IMR-90 (cell line): ENCODE data around the gene SCAF1.
A peak's percentile ranks its signal among the peaks of the same experiment; 100 is the strongest.

Experiments used
- BHLHE40 ChIP-seq: fragments of 150-350 bp; IDR thresholded peaks from 2 replicates; pipeline ENCODE4 v1.6.1; 2016; ENCODE audit warnings: mild to moderate bottlenecking, low read depth, low read length
- CTCF ChIP-seq: conservative IDR thresholded peaks from 2 replicates; pipeline ENCODE4 v1.5.1; 2012; ENCODE audit warnings: mild to moderate bottlenecking, low read depth, low read length, improper control_type of control experiment
- FOS ChIP-seq: fragments of 150-350 bp; IDR thresholded peaks from 2 replicates; pipeline ENCODE4 v1.6.1; 2016; ENCODE audit warnings: low read depth, low read length
- MAZ ChIP-seq: IDR thresholded peaks from 2 replicates; pipeline ENCODE4 v1.6.1; 2012; ENCODE audit warnings: low read depth, mild to moderate bottlenecking, low read length, improper control_type of control experiment, moderate library complexity, borderline replicate concordance
- MXI1 ChIP-seq: IDR thresholded peaks from 2 replicates; pipeline ENCODE4 v1.6.1; 2012; ENCODE audit warnings: low read depth, mild to moderate bottlenecking, low read length, moderate library complexity, borderline replicate concordance
- POLR2A ChIP-seq: IDR thresholded peaks from 2 replicates; pipeline ENCODE4 v1.6.1; 2012; ENCODE audit warnings: mild to moderate bottlenecking, low read depth, low read length
- RCOR1 ChIP-seq: IDR thresholded peaks from 2 replicates; pipeline ENCODE4 v1.6.1; 2012; ENCODE audit warnings: mild to moderate bottlenecking, low read length, improper control_type of control experiment; ENCODE audit not compliant: insufficient replicate concordance
- RFX5 ChIP-seq: IDR thresholded peaks from 2 replicates; pipeline ENCODE4 v1.8.0; 2012; ENCODE audit warnings: low read depth, mild to moderate bottlenecking, low read length, moderate library complexity
- SMC3 ChIP-seq: fragments of 150-350 bp; IDR thresholded peaks from 2 replicates; pipeline ENCODE4 v1.6.1; 2016; ENCODE audit warnings: low read depth, mild to moderate bottlenecking, antibody characterized with exemption, low read length, moderate library complexity
- USF2 ChIP-seq: fragments of 150-350 bp; IDR thresholded peaks from 2 replicates; pipeline ENCODE4 v1.6.1; 2017; ENCODE audit warnings: mild to moderate bottlenecking, antibody characterized with exemption, low read length, low read depth

GRCh38 chr19:49677901-49678674 is 36.1 kb downstream of the SCAF1 start:
- TF ChIP-seq CTCF (peak; percentile 70), MXI1 (no peak), POLR2A (peak; percentile 19; the same call in 1 of the 2 replicates), USF2 (no peak), RCOR1 (no peak), SMC3 (peak; percentile 32), BHLHE40 (no peak), RFX5 (no peak), MAZ (peak; percentile 17; the same call in 1 of the 2 replicates), FOS (no peak)
